Eye (tissue), 1 donor: Measurements from ENCODE around the gene RAB36.
A peak's percentile ranks its signal among the peaks of the same experiment; 100 is the strongest.
"Not testable (repeated sequence)": the region's sequence is repeated elsewhere in the genome, so short reads cannot be mapped to it uniquely, and the experiment has no call there.

Source experiments
- DNase-seq: peaks from one replicate; pipeline ENCODE4 v3.0.0-alpha.2; 2015

Gene RAB36

GRCh38 chr22:23121000-23121421 is 24.3 kb upstream of the RAB36 start:
- DNase-seq = no peak

- DNase-seq = no peak
Observed at GRCh38 chr22:23121424-23121823, 23.9 kb upstream of the RAB36 start.

- DNase-seq = no peak
Observed at GRCh38 chr22:23122216-23122957, 22.9 kb upstream of the RAB36 start.

- DNase-seq = no peak
Observed at GRCh38 chr22:23122992-23123803, 22.1 kb upstream of the RAB36 start.

- no peak for DNase-seq
Observed at GRCh38 chr22:23123804-23124254, 21.4 kb upstream of the RAB36 start.

GRCh38 chr22:23124611-23125511 is 20.4 kb upstream of the RAB36 start:
- DNase-seq = no peak

- DNase-seq = no peak
Observed at GRCh38 chr22:23125512-23126103, 19.7 kb upstream of the RAB36 start.

GRCh38 chr22:23126165-23127054 is 18.9 kb upstream of the RAB36 start:
- no peak for DNase-seq

- DNase-seq = no peak
Observed at GRCh38 chr22:23127055-23127756, 18.1 kb upstream of the RAB36 start.

GRCh38 chr22:23127788-23128187 is 17.5 kb upstream of the RAB36 start:
- no peak for DNase-seq

GRCh38 chr22:23128269-23129108 is 16.8 kb upstream of the RAB36 start:
- peak; percentile 92 for DNase-seq

GRCh38 chr22:23129149-23129548 is 16.1 kb upstream of the RAB36 start:
- no peak for DNase-seq

GRCh38 chr22:23130697-23131096 is 14.6 kb upstream of the RAB36 start:
- no peak for DNase-seq

- DNase-seq = no peak
Observed at GRCh38 chr22:23131931-23132330, 13.3 kb upstream of the RAB36 start.

- no peak for DNase-seq
Observed at GRCh38 chr22:23132376-23133091, 12.7 kb upstream of the RAB36 start.

GRCh38 chr22:23133922-23134321 is 11.4 kb upstream of the RAB36 start:
- DNase-seq = no peak

GRCh38 chr22:23136991-23137390 is 8.3 kb upstream of the RAB36 start:
- not testable (repeated sequence) for DNase-seq

- no peak for DNase-seq
Observed at GRCh38 chr22:23137468-23137867, 7.8 kb upstream of the RAB36 start.

- no peak for DNase-seq
Observed at GRCh38 chr22:23137905-23138561, 7.2 kb upstream of the RAB36 start.
